ENCODE results near the gene SLC2A2.

Gene SLC2A2

GRCh38 chr3:171028025-171028778 is 1.7 kb upstream of the SLC2A2 start:
- peak; percentile 79 for DNase-seq

GRCh38 chr3:171023566-171023965 is 3.0 kb downstream of the SLC2A2 start:
- DNase-seq: no peak

GRCh38 chr3:171021377-171021776 is 5.1 kb downstream of the SLC2A2 start:
- DNase-seq: no peak

GRCh38 chr3:171018156-171018935 is 8.2 kb downstream of the SLC2A2 start:
- no peak for DNase-seq

GRCh38 chr3:171013822-171014748 is 12.4 kb downstream of the SLC2A2 start:
- no peak for DNase-seq

- DNase-seq: no peak
Observed at GRCh38 chr3:171011873-171012336, 14.6 kb downstream of the SLC2A2 start.

GRCh38 chr3:171011109-171011872 is 15.2 kb downstream of the SLC2A2 start:
- DNase-seq: no peak

GRCh38 chr3:171007316-171007715 is 19.2 kb downstream of the SLC2A2 start:
- DNase-seq: no peak

GRCh38 chr3:171005648-171006047 is 20.9 kb downstream of the SLC2A2 start:
- DNase-seq: no peak

GRCh38 chr3:171001957-171002694 is 24.4 kb downstream of the SLC2A2 start:
- DNase-seq: no peak

- DNase-seq: no peak
Observed at GRCh38 chr3:171001250-171001893, 25.1 kb downstream of the SLC2A2 start.

GRCh38 chr3:171000281-171000680 is 26.2 kb downstream of the SLC2A2 start:
- DNase-seq: no peak

- no peak for DNase-seq
Observed at GRCh38 chr3:170999737-171000242, 26.7 kb downstream of the SLC2A2 start.

GRCh38 chr3:170997961-170998913 is 28.3 kb downstream of the SLC2A2 start:
- no peak for DNase-seq

GRCh38 chr3:170992854-170993253 is 33.7 kb downstream of the SLC2A2 start:
- DNase-seq: no peak

GRCh38 chr3:170991664-170992063 is 34.9 kb downstream of the SLC2A2 start:
- no peak for DNase-seq

- no peak for DNase-seq
Observed at GRCh38 chr3:170989100-170989648, 37.3 kb downstream of the SLC2A2 start.

GRCh38 chr3:170988378-170988777 is 38.1 kb downstream of the SLC2A2 start:
- DNase-seq: no peak

GRCh38 chr3:170985304-170985703 is 41.2 kb downstream of the SLC2A2 start:
- no peak for DNase-seq
